Mononuclear cell (primary cell): ENCODE results near the gene MTAP. TPM values are rescaled to one million over a fixed set of nuclear protein-coding genes. Genes with fewer than 3 reads are reported as not detected.
"Not testable (repeated sequence)": the region's sequence is repeated elsewhere in the genome, so short reads cannot be mapped to it uniquely, and the experiment has no call there.

Experiments
- H3K27me3 ChIP-seq: 2 replicates; pipeline ENCODE4 v1.6.0; 2011; ENCODE audit warnings: low read length, control low read depth; ENCODE audit not compliant: insufficient read depth
- H3K4me1 ChIP-seq: 2 replicates; pipeline ENCODE4 v1.5.1; 2011; ENCODE audit warnings: mild to moderate bottlenecking, low read length, control low read depth; ENCODE audit not compliant: insufficient read depth
- H3K4me3 ChIP-seq: 2 replicates; pipeline ENCODE4 v1.5.1; 2011; ENCODE audit warnings: mild to moderate bottlenecking, low read length, moderate library complexity
- H3K9me3 ChIP-seq: 2 replicates; pipeline ENCODE4 v1.5.1; 2011; ENCODE audit warnings: low read depth, mild to moderate bottlenecking, control low read depth, low read length
- total RNA-seq: library from RNA; depleted of rRNA; stranded (reverse); fragments of >200 nt; gene quantifications from one replicate; pipeline ENCODE4 v1.2.3, GENCODE V29; 2012

MTAP gene
- total RNA-seq, 1 donor, result 11.9 TPM

GRCh38 chr9:21941337-21941995, 139.0 kb downstream of the MTAP start:
- Histone ChIP-seq H3K4me3 (no peak overlapping the region), H3K4me1 (no peaks in the 10 kb centered on the region), H3K27me3 (peaks cover 5% of the 10 kb centered on the region), H3K9me3 (no peaks in the 10 kb centered on the region)

DNA sequence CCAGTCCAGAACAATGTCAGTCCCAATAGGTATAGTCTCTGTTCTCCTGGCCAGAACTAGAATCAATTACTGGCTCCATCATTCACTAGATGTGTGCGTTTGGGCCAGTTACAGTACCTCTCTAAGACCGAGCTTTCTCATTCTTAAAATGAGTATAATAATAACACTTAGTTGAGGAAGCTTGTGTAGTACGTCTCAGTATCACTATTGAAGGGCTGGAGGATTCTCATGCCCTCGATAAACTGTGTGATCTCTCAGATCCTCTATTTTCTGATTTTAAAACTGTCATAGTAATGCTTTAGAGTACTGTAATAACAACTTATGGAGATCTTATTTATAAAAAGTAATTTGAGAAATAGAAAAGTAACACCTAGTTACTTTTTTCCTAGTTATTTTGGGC, 141.0 kb downstream of the MTAP start:
- H3K4me3 ChIP-seq, result no peak overlapping the region
- peaks cover 5% of the 10 kb centered on the region for H3K27me3 ChIP-seq
- H3K4me1 ChIP-seq, result no peaks in the 10 kb centered on the region
- no peaks in the 10 kb centered on the region for H3K9me3 ChIP-seq

DNA sequence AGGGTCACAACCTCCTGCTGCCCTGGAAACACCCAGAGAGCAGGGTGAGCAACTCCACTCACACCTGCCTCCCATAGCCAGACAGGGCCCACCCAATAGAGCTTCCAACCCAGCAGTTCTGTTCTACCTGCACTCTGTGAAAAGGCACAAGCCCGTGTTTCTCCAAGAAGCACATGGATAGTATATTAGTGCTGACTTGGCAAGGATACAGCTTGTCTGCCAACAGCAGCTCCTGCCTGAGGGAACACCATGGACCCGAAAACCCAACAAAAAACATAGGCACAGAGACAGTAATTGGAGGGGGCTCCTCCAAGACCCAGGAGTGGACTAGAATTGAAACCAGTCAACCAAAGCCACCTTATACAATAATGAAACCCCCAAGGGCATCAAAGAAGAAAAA, 143.2 kb downstream of the MTAP start:
- peaks cover 5% of the 10 kb centered on the region for H3K27me3 ChIP-seq
- H3K4me1 ChIP-seq, result no peaks in the 10 kb centered on the region
- no peaks in the 10 kb centered on the region for H3K9me3 ChIP-seq
- H3K4me3 ChIP-seq, result no peak overlapping the region

GRCh38 chr9:21958833-21959232, 156.4 kb downstream of the MTAP start:
- H3K27me3 ChIP-seq, result peaks cover 34% of the 10 kb centered on the region
- H3K4me3 ChIP-seq, result no peak overlapping the region
- no peaks in the 10 kb centered on the region for H3K4me1 ChIP-seq
- H3K9me3 ChIP-seq, result no peaks in the 10 kb centered on the region

DNA sequence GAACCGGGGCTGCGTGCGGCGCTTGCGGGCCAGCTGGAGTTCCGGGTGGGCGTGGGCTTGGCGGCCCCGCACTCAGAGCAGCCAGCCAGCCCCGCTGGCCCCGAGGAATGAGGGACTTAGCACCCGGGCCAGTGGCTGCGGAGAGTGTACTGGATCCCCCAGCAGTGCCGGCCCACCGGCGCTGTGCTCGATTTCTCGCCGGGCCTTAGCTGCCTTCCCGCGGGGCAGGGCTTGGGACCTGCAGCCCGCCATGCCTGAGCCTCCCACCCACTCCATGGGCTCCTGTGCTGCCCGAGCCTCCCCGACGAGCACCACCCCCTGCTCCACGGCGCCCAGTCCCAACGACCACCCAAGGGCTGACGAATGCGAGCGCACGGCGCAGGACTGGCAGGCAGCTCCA, 156.8 kb downstream of the MTAP start:
- not testable (repeated sequence) for H3K4me1 ChIP-seq, H3K9me3 ChIP-seq, H3K4me3 ChIP-seq
- H3K27me3 ChIP-seq, result peaks cover 39% of the 10 kb centered on the region

GRCh38 chr9:21961569-21961968, 159.1 kb downstream of the MTAP start:
- H3K9me3 ChIP-seq, result no peaks in the 10 kb centered on the region
- no peak overlapping the region for H3K4me3 ChIP-seq
- H3K27me3 ChIP-seq, result peaks cover 61% of the 10 kb centered on the region
- H3K4me1 ChIP-seq, result peaks cover 18% of the 10 kb centered on the region

DNA sequence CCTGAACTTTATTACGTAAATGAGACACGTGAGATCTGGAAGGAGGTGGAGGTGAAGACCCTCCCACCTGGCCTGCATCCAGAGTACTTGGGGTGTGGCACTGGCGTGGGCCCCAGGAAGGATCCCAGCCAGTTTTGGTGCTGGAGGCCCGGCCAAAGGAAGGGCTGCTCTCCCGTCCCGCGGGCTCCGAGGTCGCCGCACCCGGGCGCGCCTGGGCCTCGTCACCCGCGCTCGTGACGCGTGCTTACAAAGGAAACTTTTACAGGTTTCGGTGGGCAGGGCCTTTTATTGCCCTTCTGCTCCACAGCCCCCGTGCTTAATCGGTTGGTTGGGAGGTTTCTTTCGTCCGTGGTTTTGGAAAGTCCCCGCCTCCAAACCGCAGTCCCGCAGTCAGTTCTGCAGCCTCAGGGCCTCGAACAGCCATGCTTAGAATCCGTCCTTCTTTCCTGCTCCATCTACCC, 162.5 kb downstream of the MTAP start:
- peaks cover 88% of the 10 kb centered on the region for H3K27me3 ChIP-seq
- no peak overlapping the region for H3K4me3 ChIP-seq
- no peaks in the 10 kb centered on the region for H3K9me3 ChIP-seq
- peaks cover 27% of the 10 kb centered on the region for H3K4me1 ChIP-seq

- no peaks in the 10 kb centered on the region for H3K9me3 ChIP-seq
- H3K4me3 ChIP-seq, result no peak overlapping the region
- peaks cover 94% of the 10 kb centered on the region for H3K27me3 ChIP-seq
- peaks cover 27% of the 10 kb centered on the region for H3K4me1 ChIP-seq
Observed at GRCh38 chr9:21965401-21965951, 163.0 kb downstream of the MTAP start.

GRCh38 chr9:21966140-21966851, 163.9 kb downstream of the MTAP start:
- Histone ChIP-seq H3K4me3 (no peak overlapping the region), H3K9me3 (no peaks in the 10 kb centered on the region), H3K27me3 (peaks cover 99% of the 10 kb centered on the region), H3K4me1 (peaks cover 34% of the 10 kb centered on the region)

GRCh38 chr9:21967169-21967568, 164.7 kb downstream of the MTAP start:
- Histone ChIP-seq H3K4me3 (no peak overlapping the region), H3K9me3 (no peaks in the 10 kb centered on the region), H3K4me1 (peaks cover 35% of the 10 kb centered on the region), H3K27me3 (peaks cover 99% of the 10 kb centered on the region)

DNA sequence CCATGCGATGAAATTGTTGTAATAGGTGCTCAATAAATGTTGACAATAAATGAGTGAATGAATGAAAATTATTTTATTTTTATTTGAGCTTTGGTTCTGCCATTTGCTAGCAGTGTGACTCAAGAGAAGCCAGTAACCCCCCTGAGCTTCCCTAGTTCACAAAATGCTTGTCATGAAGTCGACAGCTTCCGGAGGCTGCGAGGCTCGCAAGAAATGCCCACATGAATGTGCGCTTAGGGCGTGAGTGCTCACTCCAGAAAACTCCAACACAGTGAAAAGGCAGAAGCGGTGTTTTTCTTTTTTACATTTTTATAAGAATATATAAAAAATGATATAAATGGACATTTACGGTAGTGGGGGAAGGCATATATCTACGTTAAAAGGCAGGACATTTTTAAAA, 165.3 kb downstream of the MTAP start:
- Histone ChIP-seq H3K27me3 (peaks cover 100% of the 10 kb centered on the region), H3K4me3 (no peak overlapping the region), H3K9me3 (no peaks in the 10 kb centered on the region), H3K4me1 (peaks cover 35% of the 10 kb centered on the region)

DNA sequence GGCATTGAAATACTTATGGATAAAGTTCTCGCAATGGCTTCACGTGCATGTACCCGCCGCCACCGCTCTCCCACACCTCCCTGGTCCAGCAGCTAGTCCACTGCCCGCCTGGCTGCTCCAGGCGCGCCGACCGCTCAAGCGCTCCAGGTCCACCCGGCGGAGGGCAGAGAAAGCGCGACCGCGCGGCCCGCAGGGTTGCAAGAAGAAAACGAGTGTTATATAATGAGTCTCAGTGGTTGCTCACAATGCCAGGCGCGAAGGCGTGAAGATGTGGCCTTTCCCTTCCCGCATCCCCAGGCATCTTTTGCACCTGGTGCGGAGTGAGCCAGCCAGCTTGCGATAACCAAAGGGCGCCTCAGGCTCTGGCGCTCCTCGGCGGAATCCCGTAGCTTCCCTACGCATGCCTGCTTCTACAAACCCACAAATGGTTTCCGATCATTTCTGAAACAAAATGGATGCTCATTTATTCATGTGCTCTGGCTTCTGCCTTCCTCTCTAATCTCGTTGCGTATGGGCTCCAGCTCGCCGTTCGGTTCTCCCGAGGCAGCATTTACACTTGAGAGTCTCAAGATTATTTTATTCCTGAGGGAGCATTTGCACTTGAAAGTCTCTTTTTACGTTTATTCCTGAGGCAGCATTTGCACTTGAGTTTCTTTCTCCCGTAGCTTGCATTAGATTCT, 166.0 kb downstream of the MTAP start:
- Histone ChIP-seq H3K4me1 (peaks cover 35% of the 10 kb centered on the region), H3K4me3 (no peak overlapping the region), H3K27me3 (peaks cover 100% of the 10 kb centered on the region), H3K9me3 (no peaks in the 10 kb centered on the region)

GRCh38 chr9:21969011-21969940, 166.8 kb downstream of the MTAP start:
- H3K9me3 ChIP-seq, result no peaks in the 10 kb centered on the region
- peaks cover 100% of the 10 kb centered on the region for H3K27me3 ChIP-seq
- no peak overlapping the region for H3K4me3 ChIP-seq
- peaks cover 40% of the 10 kb centered on the region for H3K4me1 ChIP-seq

DNA sequence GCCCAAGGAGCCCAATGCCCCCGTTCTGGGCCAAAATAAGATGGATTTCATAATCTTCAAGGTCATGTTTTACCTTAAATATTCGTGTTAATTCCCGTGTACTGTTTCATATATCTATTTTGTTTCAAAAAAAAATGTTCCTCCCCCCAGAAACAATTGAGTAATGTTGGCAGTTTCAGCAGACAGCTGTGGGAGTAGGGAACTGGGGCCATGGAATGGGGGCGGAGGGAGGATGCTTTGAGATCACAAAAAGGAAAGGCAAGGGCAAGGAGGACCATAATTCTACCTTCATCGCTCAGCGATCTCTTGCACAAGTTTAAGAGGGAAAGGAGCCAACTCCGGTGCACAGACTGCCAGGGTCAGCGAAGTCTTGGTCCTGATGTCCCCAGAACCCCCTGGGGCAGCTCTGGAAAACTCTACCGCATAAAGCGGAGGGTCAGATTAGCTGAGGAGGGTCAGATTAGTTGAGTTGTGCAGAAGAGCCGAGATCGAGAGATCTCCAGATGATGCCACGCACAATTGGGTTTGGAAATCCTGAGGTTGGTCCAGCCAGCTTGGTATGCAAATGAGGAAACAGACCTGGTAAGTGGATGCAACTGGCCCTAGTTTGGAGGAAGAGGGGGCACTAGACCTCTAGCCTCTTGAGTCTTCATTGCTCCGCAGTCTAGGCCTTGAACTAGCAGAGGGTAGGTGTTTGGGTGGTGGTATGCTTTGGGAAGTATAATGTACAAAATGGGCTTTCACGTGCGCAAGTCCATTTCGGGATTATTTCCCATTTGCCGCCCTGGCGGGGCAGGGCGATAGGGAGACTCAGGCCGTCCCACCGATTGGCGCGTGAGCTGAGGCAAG, 167.7 kb downstream of the MTAP start:
- Histone ChIP-seq H3K4me3 (no peak overlapping the region), H3K9me3 (no peaks in the 10 kb centered on the region), H3K27me3 (peaks cover 100% of the 10 kb centered on the region), H3K4me1 (peaks cover 40% of the 10 kb centered on the region)
